NCI-H226 (cell line): ENCODE data around the gene ZC3H18.
A peak's percentile ranks its signal among the peaks of the same experiment; 100 is the strongest.

Experiments
- DNase-seq: peaks from one replicate; pipeline ENCODE4 v3.0.0-alpha.2; 2015

Gene ZC3H18

GRCh38 chr16:88643644-88643932 is 73.4 kb downstream of the ZC3H18 start:
- DNase-seq, result no peak

- DNase-seq, result no peak
Observed at GRCh38 chr16:88645455-88645854, 75.3 kb downstream of the ZC3H18 start.

GRCh38 chr16:88645941-88646340 is 75.7 kb downstream of the ZC3H18 start:
- DNase-seq, result no peak

- no peak for DNase-seq
Observed at GRCh38 chr16:88646345-88647034, 76.3 kb downstream of the ZC3H18 start.

GRCh38 chr16:88647178-88648070 is 77.2 kb downstream of the ZC3H18 start:
- DNase-seq, result no peak

- no peak for DNase-seq
Observed at GRCh38 chr16:88649195-88649923, 79.2 kb downstream of the ZC3H18 start.

GRCh38 chr16:88649924-88650748 is 79.9 kb downstream of the ZC3H18 start:
- no peak for DNase-seq

GRCh38 chr16:88650749-88651275 is 80.6 kb downstream of the ZC3H18 start, which contains the start of gene CYBA:
TSS of gene CYBA (minus strand) at chr16:88651053. CDS start at chr16:88651013, 40 bp downstream.
- DNase-seq, result peak; percentile 64

GRCh38 chr16:88651276-88651988 is 81.2 kb downstream of the ZC3H18 start:
- DNase-seq, result no peak

- DNase-seq, result no peak
Observed at GRCh38 chr16:88651989-88652761, 82.0 kb downstream of the ZC3H18 start.

- DNase-seq, result no peak
Observed at GRCh38 chr16:88652762-88653063, 82.5 kb downstream of the ZC3H18 start.

- DNase-seq, result no peak
Observed at GRCh38 chr16:88653101-88653500, 82.9 kb downstream of the ZC3H18 start.

GRCh38 chr16:88653596-88654362 is 83.6 kb downstream of the ZC3H18 start:
- DNase-seq, result no peak

- no peak for DNase-seq
Observed at GRCh38 chr16:88654363-88655052, 84.3 kb downstream of the ZC3H18 start.

GRCh38 chr16:88655053-88655732 is 85.0 kb downstream of the ZC3H18 start:
- DNase-seq, result no peak

GRCh38 chr16:88655733-88656281 is 85.6 kb downstream of the ZC3H18 start:
- no peak for DNase-seq

GRCh38 chr16:88656291-88656980 is 86.2 kb downstream of the ZC3H18 start:
- DNase-seq, result no peak

GRCh38 chr16:88657371-88657770 is 87.2 kb downstream of the ZC3H18 start:
- DNase-seq, result no peak
